ENCODE measurements around the gene PTPRM. TPM values are rescaled to one million over a fixed set of nuclear protein-coding genes. Genes with fewer than 3 reads are reported as not detected.

The PTPRM gene
- total and polyA plus RNA-seq, 12 donors: 31.7 to 116 (median 61.2) TPM

DNA sequence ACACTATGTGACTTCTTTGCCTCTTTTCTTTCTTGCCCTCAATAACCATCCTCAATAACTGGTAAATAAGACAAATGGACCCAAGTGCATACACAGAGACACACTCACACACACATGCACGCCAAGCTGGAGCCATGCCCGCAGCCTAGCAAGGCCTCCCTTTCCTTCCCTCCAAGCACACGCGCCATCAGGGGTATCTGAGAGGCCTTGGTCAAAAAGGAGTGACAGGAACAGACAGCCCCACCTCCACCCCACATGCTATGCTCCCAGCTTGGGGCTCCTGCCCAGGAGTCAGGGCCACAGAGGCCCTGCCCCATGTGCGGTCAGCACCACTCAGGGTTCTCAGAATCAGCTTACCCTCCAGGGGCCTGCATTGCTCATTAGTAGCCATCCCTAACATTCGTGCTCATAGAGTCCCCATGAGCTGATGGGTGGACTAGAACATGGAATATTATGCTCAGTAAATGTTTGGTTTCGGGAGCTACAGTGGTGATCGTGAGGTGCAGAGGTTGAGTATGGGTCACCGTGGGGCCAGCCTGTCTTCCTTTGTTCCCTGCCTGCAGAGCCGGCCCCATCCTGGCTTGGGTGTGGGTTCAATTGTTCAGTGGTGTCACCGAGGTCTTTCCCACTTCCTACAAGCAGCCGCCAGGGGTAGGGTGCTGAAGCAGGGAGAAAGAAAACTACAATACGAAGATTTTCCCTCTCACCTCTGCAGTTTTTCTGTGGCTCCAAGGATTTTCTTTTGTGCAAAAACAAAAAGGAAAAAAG lies 884.0 kb downstream of the PTPRM start:
- Histone ChIP-seq H3K4me1 (replicated peaks in 1 of 2) (no peaks in the 10 kb centered on the region), H3K4me3 (no peak overlapping the region), H3K27ac (no peak overlapping the region), H3K9me3 (replicated peaks in 1 of 3) (no peaks in the 10 kb centered on the region), H3K27me3 (no peaks in the 10 kb centered on the region), H3K36me3 (replicated peaks in 1 of 2) (no peaks in the 10 kb centered on the region)
- intact Hi-C loops (cut with DNase I): no loop called here
- TF ChIP-seq, protein P1, sequence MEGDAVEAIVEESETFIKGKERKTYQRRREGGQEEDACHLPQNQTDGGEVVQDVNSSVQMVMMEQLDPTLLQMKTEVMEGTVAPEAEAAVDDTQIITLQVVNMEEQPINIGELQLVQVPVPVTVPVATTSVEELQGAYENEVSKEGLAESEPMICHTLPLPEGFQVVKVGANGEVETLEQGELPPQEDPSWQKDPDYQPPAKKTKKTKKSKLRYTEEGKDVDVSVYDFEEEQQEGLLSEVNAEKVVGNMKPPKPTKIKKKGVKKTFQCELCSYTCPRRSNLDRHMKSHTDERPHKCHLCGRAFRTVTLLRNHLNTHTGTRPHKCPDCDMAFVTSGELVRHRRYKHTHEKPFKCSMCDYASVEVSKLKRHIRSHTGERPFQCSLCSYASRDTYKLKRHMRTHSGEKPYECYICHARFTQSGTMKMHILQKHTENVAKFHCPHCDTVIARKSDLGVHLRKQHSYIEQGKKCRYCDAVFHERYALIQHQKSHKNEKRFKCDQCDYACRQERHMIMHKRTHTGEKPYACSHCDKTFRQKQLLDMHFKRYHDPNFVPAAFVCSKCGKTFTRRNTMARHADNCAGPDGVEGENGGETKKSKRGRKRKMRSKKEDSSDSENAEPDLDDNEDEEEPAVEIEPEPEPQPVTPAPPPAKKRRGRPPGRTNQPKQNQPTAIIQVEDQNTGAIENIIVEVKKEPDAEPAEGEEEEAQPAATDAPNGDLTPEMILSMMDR (IDR thresholded peaks at IDR 0.05): no peak
- TF ChIP-seq POLR2A (IDR thresholded peaks at IDR 0.05): no peak
- no peak for DNase-seq
- WGBS, 4 donors: 75 to 87% (median 86%) methylated on average over 11 to 13 of the region's 13 CpGs

GRCh38 chr18:8453528-8453927 lies 886.4 kb downstream of the PTPRM start:
- Histone ChIP-seq H3K27ac (no peak overlapping the region), H3K4me3 (no peak overlapping the region), H3K4me1 (replicated peaks in 1 of 2) (no peaks in the 10 kb centered on the region), H3K27me3 (no peaks in the 10 kb centered on the region), H3K36me3 (replicated peaks in 1 of 2) (no peaks in the 10 kb centered on the region), H3K9me3 (replicated peaks in 1 of 3) (no peaks in the 10 kb centered on the region)
- TF ChIP-seq, protein P1 (IDR thresholded peaks at IDR 0.05): no peak
- TF ChIP-seq POLR2A (IDR thresholded peaks at IDR 0.05): no peak
- no peak for DNase-seq
- intact Hi-C loops (cut with DNase I): no loop called here
- 52 to 75% (median 59%) methylated on average over 3 of the region's 3 CpGs for WGBS, 4 donors

DNA sequence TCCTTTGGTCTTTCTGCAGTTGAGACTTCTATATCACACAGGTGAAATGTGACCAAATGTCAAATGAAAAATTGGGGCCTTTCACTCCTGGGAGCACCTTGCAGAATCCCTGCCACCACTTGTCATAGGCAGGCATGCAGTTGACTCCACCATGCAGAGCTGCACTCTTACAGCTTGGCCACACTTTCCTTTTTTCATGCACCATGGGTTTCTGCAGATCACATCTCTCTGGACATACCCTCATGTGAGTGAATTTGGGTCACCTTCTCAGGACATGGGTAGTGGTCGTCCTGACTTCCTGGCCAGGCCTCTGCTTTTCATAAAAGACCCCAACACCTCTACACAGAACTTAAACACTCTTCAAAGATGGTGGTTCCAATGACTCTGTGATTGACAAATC lies 887.0 kb downstream of the PTPRM start:
- H3K27me3 ChIP-seq: no peaks in the 10 kb centered on the region
- no peaks in the 10 kb centered on the region for H3K9me3 ChIP-seq (replicated peaks in 1 of 3)
- no peaks in the 10 kb centered on the region for H3K4me1 ChIP-seq (replicated peaks in 1 of 2)
- WGBS, 4 donors: 28 to 58% (median 50%) methylated on average over 1 of the region's 1 CpG
- TF ChIP-seq, protein P1 (IDR thresholded peaks at IDR 0.05): no peak
- TF ChIP-seq POLR2A (IDR thresholded peaks at IDR 0.05): no peak
- no peak overlapping the region for H3K4me3 ChIP-seq
- intact Hi-C loops (cut with DNase I): no loop called here
- no peak overlapping the region for H3K27ac ChIP-seq
- no peak for DNase-seq
- H3K36me3 ChIP-seq (replicated peaks in 1 of 2): no peaks in the 10 kb centered on the region

DNA sequence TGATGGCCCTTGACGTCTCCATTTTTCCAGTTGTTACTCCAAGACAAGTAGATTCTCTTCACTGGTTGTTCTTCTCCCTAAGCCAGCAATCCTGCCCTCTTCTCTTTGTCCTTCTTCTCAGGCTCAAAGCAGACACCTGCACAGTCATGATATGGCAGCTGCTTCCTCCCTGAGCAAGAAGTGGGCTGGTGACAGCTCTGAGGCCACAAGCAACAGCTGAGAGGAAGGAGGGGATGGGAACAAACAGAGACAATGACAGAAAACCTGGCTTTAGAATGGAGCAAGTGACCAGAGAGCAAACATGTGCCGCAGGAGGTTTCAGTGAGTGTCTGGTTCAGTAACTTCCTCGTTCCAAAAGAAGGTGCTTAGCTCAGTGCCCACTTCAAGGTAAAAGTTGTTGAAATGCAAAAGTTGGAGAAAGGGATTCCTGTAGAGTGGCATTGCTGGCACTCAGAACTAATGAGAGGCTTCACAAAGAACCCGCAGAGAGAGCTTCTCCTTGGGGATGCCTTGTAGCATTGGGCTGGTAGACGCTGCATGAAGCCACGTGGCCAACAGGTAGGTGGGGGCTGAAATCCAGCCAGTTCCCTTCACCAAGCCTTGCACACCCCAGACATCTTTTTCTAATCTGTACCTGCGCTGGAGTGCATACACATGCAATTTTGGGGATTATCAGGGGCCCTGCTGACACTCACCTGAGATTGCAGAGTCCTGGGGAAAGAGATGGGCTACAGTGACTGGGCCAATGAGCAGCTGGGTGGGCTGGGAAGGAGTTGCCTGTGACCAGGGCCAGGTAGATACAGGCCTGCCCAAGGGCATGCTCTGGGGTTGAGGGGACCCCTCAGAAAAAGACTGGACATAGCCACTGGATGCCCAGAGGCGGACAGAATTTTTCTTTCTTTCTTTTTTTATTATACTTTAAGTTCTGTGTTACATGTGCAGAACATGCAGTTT lies 888.8 kb downstream of the PTPRM start:
- DNase-seq: no peak
- intact Hi-C loops (cut with DNase I): no loop called here
- Histone ChIP-seq H3K4me3 (no peak overlapping the region), H3K27ac (no peak overlapping the region), H3K36me3 (replicated peaks in 1 of 2) (no peaks in the 10 kb centered on the region), H3K9me3 (replicated peaks in 1 of 3) (no peaks in the 10 kb centered on the region), H3K27me3 (no peaks in the 10 kb centered on the region), H3K4me1 (replicated peaks in 1 of 2) (no peaks in the 10 kb centered on the region)
- 79 to 85% (median 83%) methylated on average over 7 to 8 of the region's 8 CpGs for WGBS, 4 donors
- TF ChIP-seq POLR2A (IDR thresholded peaks at IDR 0.05): no peak
- TF ChIP-seq, protein P1 (IDR thresholded peaks at IDR 0.05): no peak
